OCI-LY1 (cell line): ENCODE data around the gene MBOAT1.

Experiments used
- H2AFZ ChIP-seq: fragments of 200-600 bp; sonication (generic), shearing (Covaris generic); 2 replicates; pipeline ENCODE4 v1.6.0; 2014; ENCODE audit warnings: antibody characterized with exemption, mild to moderate bottlenecking, low read length
- H3F3A ChIP-seq: fragments of 200-600 bp; sonication (generic), shearing (Covaris generic); 2 replicates; pipeline ENCODE4 v1.6.0; 2014; ENCODE audit warnings: mild to moderate bottlenecking, antibody characterized with exemption, low read length, moderate library complexity; ENCODE audit not compliant: insufficient read depth
- H3K27ac ChIP-seq: fragments of 200-600 bp; sonication (generic); 2 replicates; pipeline ENCODE4 v1.5.1; 2014; ENCODE audit warnings: low read length, mixed run types, mild to moderate bottlenecking, low read depth; ENCODE audit not compliant: poor library complexity, severe bottlenecking
- H3K27me3 ChIP-seq: fragments of 200-600 bp; sonication (generic); 2 replicates; pipeline ENCODE4 v1.6.0; 2014; ENCODE audit warnings: antibody characterized with exemption, mild to moderate bottlenecking, low read length, moderate library complexity; ENCODE audit not compliant: insufficient read depth
- H3K36me3 ChIP-seq: fragments of 200-600 bp; sonication (generic); 2 replicates; pipeline ENCODE4 v1.6.1; 2014; ENCODE audit warnings: mild to moderate bottlenecking, antibody characterized with exemption, low read length, moderate library complexity, mixed read lengths; ENCODE audit not compliant: insufficient read depth
- H3K4me1 ChIP-seq: fragments of 200-600 bp; sonication (generic); 2 replicates; pipeline ENCODE4 v1.5.1; 2014; ENCODE audit warnings: mild to moderate bottlenecking, low read length, moderate library complexity; ENCODE audit not compliant: insufficient read depth, severe bottlenecking
- H3K4me2 ChIP-seq: fragments of 200-600 bp; sonication (generic), shearing (Covaris generic); 2 replicates; pipeline ENCODE4 v1.6.1; 2014; ENCODE audit warnings: low read length
- H3K4me3 ChIP-seq: fragments of 200-600 bp; sonication (generic); 2 replicates; pipeline ENCODE4 v1.5.1; 2014; ENCODE audit warnings: low read length, low read depth, mild to moderate bottlenecking, mixed read lengths; ENCODE audit not compliant: poor library complexity, severe bottlenecking
- H3K79me2 ChIP-seq: fragments of 200-600 bp; shearing (Covaris generic); 2 replicates; pipeline ENCODE4 v1.6.1; 2016; ENCODE audit warnings: mixed run types, low read length, mixed read lengths; ENCODE audit not compliant: insufficient read depth
- H3K9ac ChIP-seq: fragments of 200-600 bp; sonication (generic), shearing (Covaris generic); 2 replicates; pipeline ENCODE4 v1.6.1; 2014; ENCODE audit warnings: mild to moderate bottlenecking, low read length, mixed read lengths
- H3K9me2 ChIP-seq: fragments of 200-600 bp; sonication (generic), shearing (Covaris generic); 2 replicates; pipeline ENCODE4 v1.6.1; 2014; ENCODE audit warnings: low read depth, mild to moderate bottlenecking, low read length, mixed read lengths
- H3K9me3 ChIP-seq: fragments of 200-600 bp; shearing (Covaris generic); 2 replicates; pipeline ENCODE4 v1.6.1; 2014; ENCODE audit warnings: low read length, mixed read lengths
- H4K20me1 ChIP-seq: fragments of 200-600 bp; sonication (generic), shearing (Covaris generic); 2 replicates; pipeline ENCODE4 v1.6.0; 2016; ENCODE audit warnings: mild to moderate bottlenecking, low read length; ENCODE audit not compliant: insufficient read depth
- CTCF ChIP-seq: fragments of 200-600 bp; sonication (generic), shearing (Covaris generic); IDR thresholded peaks from 2 replicates; pipeline ENCODE4 v1.5.1; 2017; ENCODE audit warnings: mild to moderate bottlenecking, antibody characterized with exemption, low read length, moderate library complexity, mixed read lengths
- EZH2 ChIP-seq: fragments of 200-600 bp; sonication (generic), shearing (Covaris generic); IDR thresholded peaks from 2 replicates; pipeline ENCODE4 v1.8.0; 2017; ENCODE audit warnings: borderline replicate concordance, mixed run types, mild to moderate bottlenecking, antibody characterized with exemption, low read length, moderate library complexity, mixed read lengths

The MBOAT1 gene

DNA sequence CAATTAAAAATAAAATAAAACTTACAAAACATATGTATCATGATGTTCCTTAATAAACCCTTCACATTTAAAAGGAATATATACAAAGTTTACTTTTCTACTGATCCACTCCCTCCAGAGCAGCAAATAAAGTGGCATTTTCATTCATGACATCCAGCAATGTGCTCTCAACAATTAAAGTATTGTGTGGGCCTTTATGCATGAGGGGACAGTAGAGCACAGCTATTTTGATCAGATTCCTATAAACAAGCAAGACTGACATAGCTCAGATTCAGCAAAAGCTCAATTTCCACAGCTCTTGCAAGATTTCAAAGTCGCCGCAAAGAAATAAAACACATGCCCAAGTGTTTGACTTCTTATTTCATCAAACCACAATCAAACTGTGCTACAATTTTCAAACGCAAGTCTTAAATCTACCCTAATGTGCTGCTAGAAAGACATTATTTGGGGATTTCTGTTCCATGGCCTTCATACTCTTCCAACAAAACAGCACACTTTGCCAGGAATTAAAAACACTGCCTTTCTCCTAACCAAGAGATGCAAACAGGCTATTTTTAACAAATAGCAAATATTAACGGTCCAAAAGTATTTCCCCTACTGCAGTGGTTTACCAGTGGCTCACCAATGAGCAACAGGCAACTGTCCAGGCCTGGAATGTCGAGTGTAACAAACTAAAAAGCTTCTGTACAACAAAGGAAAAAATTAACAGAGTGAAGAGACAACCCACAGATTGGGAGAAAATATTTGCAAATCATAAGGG is 52.3 kb downstream of the MBOAT1 start:
- H3K36me3 ChIP-seq: no peaks in the 10 kb centered on the region
- H3K9ac ChIP-seq: no peak overlapping the region
- H3K4me1 ChIP-seq: no peaks in the 10 kb centered on the region
- H3K4me2 ChIP-seq: no peak overlapping the region
- H2AFZ ChIP-seq: no peak overlapping the region
- H4K20me1 ChIP-seq: no peaks in the 10 kb centered on the region
- no peak for TF ChIP-seq EZH2
- TF ChIP-seq CTCF: no peak
- H3K27ac ChIP-seq: no peak overlapping the region
- H3K9me2 ChIP-seq: no peaks in the 10 kb centered on the region
- H3K4me3 ChIP-seq: no peak overlapping the region
- no peaks in the 10 kb centered on the region for H3K27me3 ChIP-seq
- no peaks in the 10 kb centered on the region for H3K79me2 ChIP-seq
- H3K9me3 ChIP-seq: no peaks in the 10 kb centered on the region
- no peaks in the 10 kb centered on the region for H3F3A ChIP-seq

- no peaks in the 10 kb centered on the region for H3K9me3 ChIP-seq
- H3F3A ChIP-seq: no peaks in the 10 kb centered on the region
- no peaks in the 10 kb centered on the region for H3K79me2 ChIP-seq
- no peaks in the 10 kb centered on the region for H3K4me1 ChIP-seq
- H3K4me2 ChIP-seq: no peak overlapping the region
- TF ChIP-seq EZH2 (no peak), CTCF (no peak)
- H3K27ac ChIP-seq: no peak overlapping the region
- no peak overlapping the region for H3K9ac ChIP-seq
- H4K20me1 ChIP-seq: no peaks in the 10 kb centered on the region
- no peak overlapping the region for H2AFZ ChIP-seq
- no peaks in the 10 kb centered on the region for H3K36me3 ChIP-seq
- H3K4me3 ChIP-seq: no peak overlapping the region
- no peaks in the 10 kb centered on the region for H3K27me3 ChIP-seq
- no peaks in the 10 kb centered on the region for H3K9me2 ChIP-seq
These were observed 53.2 kb downstream of the MBOAT1 start for GRCh38 chr6:20159098-20159497.

GRCh38 chr6:20158676-20159075 is 53.6 kb downstream of the MBOAT1 start:
- TF ChIP-seq CTCF (no peak), EZH2 (no peak)

More at GRCh38 chr6:20158676-20159075, 53.6 kb downstream of the MBOAT1 start:
- H3F3A ChIP-seq: no peaks in the 10 kb centered on the region
- H2AFZ ChIP-seq: no peak overlapping the region
- H3K4me3 ChIP-seq: no peak overlapping the region
- no peak overlapping the region for H3K27ac ChIP-seq
- no peaks in the 10 kb centered on the region for H4K20me1 ChIP-seq
- H3K27me3 ChIP-seq: no peaks in the 10 kb centered on the region
- no peaks in the 10 kb centered on the region for H3K4me1 ChIP-seq
- H3K9me2 ChIP-seq: no peaks in the 10 kb centered on the region
- H3K79me2 ChIP-seq: no peaks in the 10 kb centered on the region
- no peaks in the 10 kb centered on the region for H3K36me3 ChIP-seq
- no peak overlapping the region for H3K4me2 ChIP-seq
- no peak overlapping the region for H3K9ac ChIP-seq
- no peaks in the 10 kb centered on the region for H3K9me3 ChIP-seq
